Fibroblast of peridontal ligament (primary cell): ENCODE results near the gene TARBP1.
"Not testable (repeated sequence)": the region's sequence is repeated elsewhere in the genome, so short reads cannot be mapped to it uniquely, and the experiment has no call there.

Source experiments
- DNase-seq: peaks from one replicate; pipeline ENCODE4 v3.0.0-alpha.2; 2010; ENCODE audit errors: extremely low read depth

TARBP1 gene

GRCh38 chr1:234507089-234507488, 28.1 kb upstream of the TARBP1 start:
- no peak for DNase-seq

- peak; percentile 88 for DNase-seq
Observed at GRCh38 chr1:234505769-234506102, 26.8 kb upstream of the TARBP1 start.

- DNase-seq, result no peak
Observed at GRCh38 chr1:234504969-234505768, 26.2 kb upstream of the TARBP1 start.

- not testable (repeated sequence) for DNase-seq
Observed at GRCh38 chr1:234504251-234504650, 25.3 kb upstream of the TARBP1 start.

GRCh38 chr1:234503193-234504050, 24.4 kb upstream of the TARBP1 start:
- DNase-seq, result no peak

- no peak for DNase-seq
Observed at GRCh38 chr1:234502785-234503184, 23.8 kb upstream of the TARBP1 start.

GRCh38 chr1:234500269-234500668, 21.3 kb upstream of the TARBP1 start:
- peak; percentile 37 for DNase-seq

GRCh38 chr1:234499943-234500245, 20.9 kb upstream of the TARBP1 start:
- DNase-seq, result no peak

- DNase-seq, result peak; percentile 91
Observed at GRCh38 chr1:234499119-234499942, 20.4 kb upstream of the TARBP1 start.

- no peak for DNase-seq
Observed at GRCh38 chr1:234498448-234499118, 19.6 kb upstream of the TARBP1 start.

GRCh38 chr1:234497589-234497988, 18.6 kb upstream of the TARBP1 start:
- DNase-seq, result no peak

- DNase-seq, result peak; percentile 85
Observed at GRCh38 chr1:234495231-234495990, 16.4 kb upstream of the TARBP1 start.

GRCh38 chr1:234494049-234494448, 15.1 kb upstream of the TARBP1 start:
- no peak for DNase-seq

- no peak for DNase-seq
Observed at GRCh38 chr1:234490793-234491479, 12.0 kb upstream of the TARBP1 start.

GRCh38 chr1:234489698-234490077, 10.7 kb upstream of the TARBP1 start:
- no peak for DNase-seq

- no peak for DNase-seq
Observed at GRCh38 chr1:234489007-234489697, 10.2 kb upstream of the TARBP1 start.

- no peak for DNase-seq
Observed at GRCh38 chr1:234488054-234489006, 9.4 kb upstream of the TARBP1 start.
